Suprapubic skin (tissue), 4 donors: ENCODE results near the gene COL16A1. TPM values are rescaled to one million over a fixed set of nuclear protein-coding genes. Genes with fewer than 3 reads are reported as not detected.
A peak's percentile ranks its signal among the peaks of the same experiment; 100 is the strongest.

ENCODE experiments used
- DNase-seq, 2 donors: peaks; one replicate each; pipeline ENCODE4 v3.0.0-alpha.2; 2019; ENCODE audit warnings: low spot score in 2 of 2
- H3K27ac ChIP-seq: fragments of 200-600 bp; sonication (generic); one replicate; pipeline ENCODE4 v1.5.1; 2019
- H3K27me3 ChIP-seq: fragments of 200-600 bp; sonication (generic); one replicate; pipeline ENCODE4 v1.5.1; 2019
- H3K36me3 ChIP-seq: fragments of 200-600 bp; sonication (generic); one replicate; pipeline ENCODE4 v1.5.1; 2019
- H3K4me1 ChIP-seq: fragments of 200-600 bp; sonication (generic); one replicate; pipeline ENCODE4 v1.5.1; 2019
- H3K4me3 ChIP-seq: fragments of 200-600 bp; sonication (generic); one replicate; pipeline ENCODE4 v1.5.1; 2019; ENCODE audit warnings: mild to moderate bottlenecking
- H3K9me3 ChIP-seq: fragments of 200-600 bp; sonication (generic); one replicate; pipeline ENCODE4 v1.5.1; 2019
- EP300 ChIP-seq: sonication (generic); formaldehyde crosslinking; IDR thresholded peaks from one replicate; pipeline ENCODE4 v1.6.1; 2017; ENCODE audit warnings: antibody characterized with exemption
- POLR2A ChIP-seq, 2 donors: fragments of 450-650 bp; IDR thresholded peaks; one replicate each; pipeline ENCODE4 v1.6.1; 2017; ENCODE audit warnings: antibody characterized with exemption in 2 of 2, mild to moderate bottlenecking in 2 of 2, moderate library complexity in 2 of 2
- POLR2AphosphoS5 ChIP-seq, 3 donors: sonication (generic); formaldehyde crosslinking; IDR thresholded peaks; one replicate each; pipeline ENCODE4 v1.6.1; 2017; ENCODE audit warnings: antibody characterized with exemption in 3 of 3
- WGBS: methylation state at CpG from one replicate; pipeline ENCODE4 v1.1.5; 2018; 5-methylcytosine and 5-hydroxymethylcytosine counted together
- total RNA-seq, 4 donors: library from RNA; depleted of rRNA; stranded (reverse); fragments of >200 nt; gene quantifications; one replicate each; pipeline ENCODE4 v1.1.0, GENCODE V29; 2016
- TF ChIP-seq, protein P1 (sequence below), 2 donors: fragments of 200-600 bp in 1 of 2; fragments of 450-650 bp in 1 of 2; sonication (generic) in 1 of 2; IDR thresholded peaks; one replicate each; pipeline ENCODE4 v1.5.1; 2016 to 2019; ENCODE audit warnings: antibody characterized with exemption in 2 of 2, mild to moderate bottlenecking in 1 of 2, moderate library complexity in 1 of 2

Gene COL16A1
- total RNA-seq, 4 donors from 2014 or later = 41.6 to 188 (median 93.1) TPM

DNA sequence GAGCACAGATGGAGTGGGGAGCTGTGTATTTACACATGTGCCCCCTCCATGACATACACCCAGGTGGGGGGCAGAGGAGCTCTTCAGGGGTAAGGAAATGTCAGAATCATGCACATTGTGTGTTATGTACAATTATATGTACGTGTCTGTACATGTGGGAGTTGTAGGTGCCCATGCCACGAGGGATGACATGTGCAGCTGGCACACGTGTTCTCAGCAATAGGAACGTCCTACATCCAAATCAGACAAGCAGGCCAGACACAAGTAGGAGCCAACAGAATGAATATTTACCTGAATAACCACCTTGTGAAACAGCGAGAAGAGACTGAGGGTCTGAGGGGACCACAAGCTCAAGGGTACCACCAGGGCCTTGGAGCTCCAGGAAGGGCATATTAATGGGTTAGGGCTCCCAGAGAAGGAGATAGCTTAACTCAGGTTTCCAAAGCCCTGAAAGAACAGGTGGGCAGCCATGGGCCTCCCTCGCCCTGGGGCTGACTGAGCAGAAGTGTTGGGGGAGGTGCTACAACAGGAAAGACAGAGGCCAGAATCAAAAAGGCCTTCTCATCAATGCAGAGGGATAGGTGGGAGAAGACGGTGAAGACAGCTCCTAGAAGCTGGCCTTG is 3.2 kb downstream of the COL16A1 start:
- Histone ChIP-seq H3K27ac (peak overlapping the region; percentile 77), H3K36me3 (peaks cover 22% of the 10 kb centered on the region), H3K9me3 (no peaks in the 10 kb centered on the region), H3K27me3 (peaks cover 6% of the 10 kb centered on the region), H3K4me1 (peaks cover 76% of the 10 kb centered on the region), H3K4me3 (peak overlapping the region; percentile 58)
- no peak for DNase-seq
- no peak for TF ChIP-seq EP300
- TF ChIP-seq POLR2AphosphoS5 (IDR thresholded peaks at IDR 0.05) = no peak
- no peak for TF ChIP-seq POLR2A (IDR thresholded peaks at IDR 0.05)
- TF ChIP-seq, protein P1, sequence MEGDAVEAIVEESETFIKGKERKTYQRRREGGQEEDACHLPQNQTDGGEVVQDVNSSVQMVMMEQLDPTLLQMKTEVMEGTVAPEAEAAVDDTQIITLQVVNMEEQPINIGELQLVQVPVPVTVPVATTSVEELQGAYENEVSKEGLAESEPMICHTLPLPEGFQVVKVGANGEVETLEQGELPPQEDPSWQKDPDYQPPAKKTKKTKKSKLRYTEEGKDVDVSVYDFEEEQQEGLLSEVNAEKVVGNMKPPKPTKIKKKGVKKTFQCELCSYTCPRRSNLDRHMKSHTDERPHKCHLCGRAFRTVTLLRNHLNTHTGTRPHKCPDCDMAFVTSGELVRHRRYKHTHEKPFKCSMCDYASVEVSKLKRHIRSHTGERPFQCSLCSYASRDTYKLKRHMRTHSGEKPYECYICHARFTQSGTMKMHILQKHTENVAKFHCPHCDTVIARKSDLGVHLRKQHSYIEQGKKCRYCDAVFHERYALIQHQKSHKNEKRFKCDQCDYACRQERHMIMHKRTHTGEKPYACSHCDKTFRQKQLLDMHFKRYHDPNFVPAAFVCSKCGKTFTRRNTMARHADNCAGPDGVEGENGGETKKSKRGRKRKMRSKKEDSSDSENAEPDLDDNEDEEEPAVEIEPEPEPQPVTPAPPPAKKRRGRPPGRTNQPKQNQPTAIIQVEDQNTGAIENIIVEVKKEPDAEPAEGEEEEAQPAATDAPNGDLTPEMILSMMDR (IDR thresholded peaks at IDR 0.05) = no peak
- 44% methylated on average over 7 of the region's 7 CpGs for WGBS

DNA sequence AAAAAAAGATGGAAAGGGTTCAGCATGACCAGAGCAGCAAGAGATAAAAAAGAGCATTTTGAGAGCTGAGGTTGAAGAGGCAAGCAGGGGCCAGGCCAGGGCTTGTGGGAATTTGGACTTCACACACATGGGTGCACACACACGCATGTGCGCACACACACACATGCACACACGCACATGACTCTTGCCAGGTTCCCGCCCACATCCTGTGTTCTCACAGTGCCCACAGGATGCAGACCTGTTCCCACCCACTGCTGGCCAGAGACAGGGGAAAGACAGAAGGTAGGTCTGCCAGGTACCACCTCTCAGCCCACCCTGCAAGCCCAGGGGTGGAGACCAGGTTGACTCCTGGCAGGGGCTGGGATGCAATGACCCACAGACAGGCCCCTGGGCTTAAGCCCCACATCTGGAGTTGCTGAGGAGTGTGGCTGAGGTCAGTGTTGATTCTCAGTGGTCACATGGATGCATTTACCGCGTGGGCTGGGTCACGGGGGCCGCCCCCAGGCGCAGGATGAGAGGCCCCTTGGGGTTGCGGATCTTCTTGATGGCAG is 4.4 kb downstream of the COL16A1 start:
- TF ChIP-seq EP300 = no peak
- no peak for TF ChIP-seq POLR2AphosphoS5 (IDR thresholded peaks at IDR 0.05)
- Histone ChIP-seq H3K4me3 (no peak overlapping the region), H3K4me1 (peaks cover 64% of the 10 kb centered on the region), H3K36me3 (peaks cover 34% of the 10 kb centered on the region), H3K27me3 (peaks cover 6% of the 10 kb centered on the region), H3K9me3 (no peaks in the 10 kb centered on the region), H3K27ac (no peak overlapping the region)
- no peak for DNase-seq
- 72% methylated on average over 10 of the region's 10 CpGs for WGBS

DNA sequence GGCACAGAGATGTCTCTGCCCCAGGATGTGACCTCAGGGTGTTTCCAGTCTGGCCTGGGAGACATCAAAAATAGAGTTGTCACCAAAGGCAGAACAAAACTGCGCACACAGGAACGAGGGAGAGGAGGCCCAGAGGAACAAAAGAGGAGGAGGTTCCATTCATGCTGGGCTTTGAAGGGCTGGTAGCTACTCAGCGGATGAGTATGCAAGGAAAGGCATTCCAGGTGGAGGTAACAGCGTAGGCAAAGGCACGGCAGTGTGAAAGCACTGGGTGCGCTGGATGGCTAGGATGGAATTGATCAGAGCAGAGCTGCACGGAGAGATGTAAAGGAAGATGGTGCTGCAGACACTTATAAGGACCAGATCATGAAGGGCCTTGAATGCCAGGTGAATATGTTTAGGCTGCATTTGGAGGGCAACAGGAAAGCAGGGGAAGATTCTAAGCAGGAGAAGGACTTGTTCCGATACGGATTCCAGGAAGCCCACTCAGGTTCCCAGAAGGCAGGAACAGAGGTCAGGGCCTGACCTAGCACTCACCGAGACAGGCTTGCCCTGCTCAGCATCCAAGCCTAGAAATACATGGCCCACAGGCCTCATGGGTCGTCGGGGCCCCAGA is 6.3 kb downstream of the COL16A1 start:
- H3K27me3 ChIP-seq = no peaks in the 10 kb centered on the region
- peaks cover 45% of the 10 kb centered on the region for H3K4me1 ChIP-seq
- H3K4me3 ChIP-seq = no peak overlapping the region
- peaks cover 46% of the 10 kb centered on the region for H3K36me3 ChIP-seq
- WGBS = 82% methylated on average over 12 of the region's 12 CpGs
- H3K9me3 ChIP-seq = no peaks in the 10 kb centered on the region
- DNase-seq = no peak
- H3K27ac ChIP-seq = no peak overlapping the region
- no peak for TF ChIP-seq POLR2A (IDR thresholded peaks at IDR 0.05)
- no peak for TF ChIP-seq EP300
- TF ChIP-seq, protein P1 (IDR thresholded peaks at IDR 0.05) = no peak
- TF ChIP-seq POLR2AphosphoS5 (IDR thresholded peaks at IDR 0.05) = no peak

DNA sequence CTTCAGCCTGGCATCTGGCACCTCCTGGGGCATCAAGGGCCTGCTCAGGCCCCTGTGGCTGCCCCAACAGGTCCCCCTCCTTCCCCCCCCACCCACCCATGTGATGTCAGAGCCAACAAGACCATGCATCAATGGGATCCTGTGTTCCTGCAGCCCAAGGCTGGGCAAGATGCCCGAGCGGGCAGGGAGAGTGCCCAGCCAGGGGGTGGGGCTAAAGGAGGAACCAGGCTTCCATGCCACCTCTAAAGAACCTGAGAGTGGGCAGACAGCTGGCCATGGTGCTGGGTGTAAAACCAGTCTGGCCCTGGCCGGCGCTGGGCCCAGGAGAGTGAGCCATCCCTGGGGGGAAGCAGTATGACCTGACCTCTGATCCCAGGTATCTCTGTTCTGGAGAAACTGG is 7.6 kb downstream of the COL16A1 start:
- WGBS = no CpG with 5 or more reads among the region's 4 CpGs
- Histone ChIP-seq H3K9me3 (no peaks in the 10 kb centered on the region), H3K27me3 (no peaks in the 10 kb centered on the region), H3K27ac (peak overlapping the region; percentile 2), H3K4me3 (no peak overlapping the region), H3K36me3 (peaks cover 57% of the 10 kb centered on the region), H3K4me1 (peaks cover 33% of the 10 kb centered on the region)
- TF ChIP-seq POLR2AphosphoS5 (IDR thresholded peaks at IDR 0.05) (no peak), EP300 (no peak), POLR2A (IDR thresholded peaks at IDR 0.05) (no peak)
- TF ChIP-seq, protein P1 (IDR thresholded peaks at IDR 0.05) = no peak
- DNase-seq = no peak

DNA sequence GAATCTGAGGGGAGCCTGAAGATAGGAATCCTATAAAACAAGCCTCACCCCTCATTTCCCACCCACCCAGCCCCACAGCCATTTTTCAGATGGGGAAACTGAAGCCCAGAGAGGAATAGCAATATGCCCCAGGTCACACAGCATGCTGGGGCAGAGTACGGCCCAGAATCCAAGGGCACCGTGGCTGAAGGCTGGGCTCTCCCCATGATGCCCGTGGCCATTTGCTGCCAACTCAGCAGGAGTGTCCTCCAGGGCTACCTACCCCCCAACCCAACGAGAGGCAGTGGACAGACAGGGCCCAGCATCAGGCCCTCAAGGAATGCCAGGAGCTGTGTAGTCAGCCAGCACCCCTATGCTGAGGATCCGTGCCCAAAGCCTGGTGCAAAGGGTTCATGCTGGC is 8.5 kb downstream of the COL16A1 start:
- peaks cover 63% of the 10 kb centered on the region for H3K36me3 ChIP-seq
- peak overlapping the region; percentile 2 for H3K27ac ChIP-seq
- H3K4me1 ChIP-seq = peaks cover 24% of the 10 kb centered on the region
- no peaks in the 10 kb centered on the region for H3K27me3 ChIP-seq
- no peaks in the 10 kb centered on the region for H3K9me3 ChIP-seq
- TF ChIP-seq, protein P1 (IDR thresholded peaks at IDR 0.05) = no peak
- no peak for TF ChIP-seq POLR2A (IDR thresholded peaks at IDR 0.05)
- TF ChIP-seq EP300 = no peak
- TF ChIP-seq POLR2AphosphoS5 (IDR thresholded peaks at IDR 0.05) = no peak
- WGBS = 83% methylated on average over 1 of the region's 5 CpGs
- DNase-seq = no peak
- no peak overlapping the region for H3K4me3 ChIP-seq
